Neuron (in vitro differentiated cells): ENCODE measurements around the gene JAZF1.

Experiments used
- H2AFZ ChIP-seq: one replicate; pipeline ENCODE4 v1.6.1; 2013; ENCODE audit warnings: low read depth, mild to moderate bottlenecking, inconsistent platforms, low read length, moderate library complexity
- H3K27me3 ChIP-seq: one replicate; pipeline ENCODE4 v1.6.1; 2013; ENCODE audit warnings: low read length; ENCODE audit not compliant: insufficient read depth
- H3K36me3 ChIP-seq: one replicate; pipeline ENCODE4 v1.6.1; 2013; ENCODE audit warnings: low read length; ENCODE audit not compliant: insufficient read depth
- H3K4me1 ChIP-seq: one replicate; pipeline ENCODE4 v1.6.1; 2013; ENCODE audit warnings: low read length; ENCODE audit not compliant: insufficient read depth
- H3K4me3 ChIP-seq: 2 replicates; pipeline ENCODE4 v1.5.1; 2013; ENCODE audit warnings: mild to moderate bottlenecking, low read length, moderate library complexity
- H3K9me3 ChIP-seq: one replicate; pipeline ENCODE4 v1.6.1; 2013; ENCODE audit warnings: low read length

The JAZF1 gene

DNA sequence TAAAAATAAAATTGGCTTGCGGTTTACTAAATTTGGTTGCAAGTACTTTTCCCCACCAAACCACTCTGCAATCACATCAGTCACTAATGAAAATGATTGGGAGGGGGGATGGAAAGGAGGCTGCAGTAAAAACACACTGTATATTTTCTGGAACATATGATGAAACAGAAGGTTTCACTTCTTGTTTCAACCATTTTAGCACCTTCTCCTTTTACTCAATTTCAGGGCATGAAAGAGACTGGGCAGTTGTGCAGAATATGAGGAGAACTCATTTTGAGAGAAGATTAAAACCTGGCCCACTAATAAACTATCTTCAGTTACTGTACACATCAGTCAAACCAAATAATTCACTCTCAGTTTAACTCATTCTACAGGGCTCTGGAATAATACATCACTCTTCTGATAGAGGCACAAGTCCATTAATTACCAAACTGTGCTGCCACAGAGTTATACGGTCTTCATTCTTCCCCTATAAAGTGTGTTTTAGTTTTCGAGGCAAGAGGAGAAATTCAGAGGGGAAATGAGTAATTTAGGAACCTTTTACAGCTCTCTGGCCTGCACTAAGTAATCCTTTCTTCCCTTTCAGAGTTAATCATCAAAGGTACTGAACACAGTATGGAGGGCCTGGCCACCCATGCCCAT lies 25.5 kb downstream of the JAZF1 start:
- Histone ChIP-seq H3K36me3 (no peaks in the 10 kb centered on the region), H3K9me3 (no peaks in the 10 kb centered on the region), H3K4me1 (no peaks in the 10 kb centered on the region), H3K27me3 (no peaks in the 10 kb centered on the region), H3K4me3 (no peak overlapping the region), H2AFZ (no peak overlapping the region)

DNA sequence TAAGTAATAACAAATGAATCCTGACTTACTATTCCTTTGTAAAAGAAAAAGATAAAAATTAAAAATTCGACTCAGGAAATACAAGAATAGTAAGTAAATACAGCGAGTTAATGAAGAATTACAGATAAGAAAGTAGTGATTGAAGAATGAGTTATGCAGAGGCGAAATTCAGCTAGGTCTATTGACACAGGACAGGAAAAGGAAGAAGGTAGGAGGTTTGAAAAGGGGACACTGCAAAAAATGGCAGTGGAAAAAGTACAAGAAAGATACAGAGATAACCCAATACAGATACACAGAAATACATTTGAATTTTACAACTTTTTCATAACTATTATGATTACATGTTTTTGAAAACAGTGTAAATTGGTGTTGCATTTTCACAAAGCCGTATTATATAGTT lies 28.0 kb downstream of the JAZF1 start:
- Histone ChIP-seq H3K36me3 (no peaks in the 10 kb centered on the region), H3K9me3 (no peaks in the 10 kb centered on the region), H3K4me1 (peaks cover 7% of the 10 kb centered on the region), H3K4me3 (no peak overlapping the region), H2AFZ (no peak overlapping the region), H3K27me3 (no peaks in the 10 kb centered on the region)

DNA sequence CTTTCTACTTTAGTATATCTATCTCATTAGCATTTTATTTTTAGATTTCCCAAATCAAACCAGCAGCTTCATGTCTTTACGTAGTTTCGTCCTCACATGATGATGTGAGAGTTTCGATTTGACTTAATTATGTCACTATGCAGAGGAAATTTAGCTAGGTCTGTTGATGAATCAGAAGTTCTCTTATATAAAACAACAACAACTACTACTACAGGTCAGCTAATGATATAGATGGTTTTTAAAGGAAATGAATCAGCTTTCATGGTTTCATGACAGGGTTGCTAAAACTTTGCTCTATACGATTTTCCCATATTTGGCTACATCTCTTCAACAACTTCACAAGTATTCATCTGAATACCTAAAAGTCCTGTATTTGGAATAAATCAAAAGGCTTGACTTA lies 28.6 kb downstream of the JAZF1 start:
- no peak overlapping the region for H2AFZ ChIP-seq
- H3K4me3 ChIP-seq, result no peak overlapping the region
- H3K36me3 ChIP-seq, result no peaks in the 10 kb centered on the region
- H3K4me1 ChIP-seq, result peaks cover 7% of the 10 kb centered on the region
- no peaks in the 10 kb centered on the region for H3K27me3 ChIP-seq
- H3K9me3 ChIP-seq, result no peaks in the 10 kb centered on the region

DNA sequence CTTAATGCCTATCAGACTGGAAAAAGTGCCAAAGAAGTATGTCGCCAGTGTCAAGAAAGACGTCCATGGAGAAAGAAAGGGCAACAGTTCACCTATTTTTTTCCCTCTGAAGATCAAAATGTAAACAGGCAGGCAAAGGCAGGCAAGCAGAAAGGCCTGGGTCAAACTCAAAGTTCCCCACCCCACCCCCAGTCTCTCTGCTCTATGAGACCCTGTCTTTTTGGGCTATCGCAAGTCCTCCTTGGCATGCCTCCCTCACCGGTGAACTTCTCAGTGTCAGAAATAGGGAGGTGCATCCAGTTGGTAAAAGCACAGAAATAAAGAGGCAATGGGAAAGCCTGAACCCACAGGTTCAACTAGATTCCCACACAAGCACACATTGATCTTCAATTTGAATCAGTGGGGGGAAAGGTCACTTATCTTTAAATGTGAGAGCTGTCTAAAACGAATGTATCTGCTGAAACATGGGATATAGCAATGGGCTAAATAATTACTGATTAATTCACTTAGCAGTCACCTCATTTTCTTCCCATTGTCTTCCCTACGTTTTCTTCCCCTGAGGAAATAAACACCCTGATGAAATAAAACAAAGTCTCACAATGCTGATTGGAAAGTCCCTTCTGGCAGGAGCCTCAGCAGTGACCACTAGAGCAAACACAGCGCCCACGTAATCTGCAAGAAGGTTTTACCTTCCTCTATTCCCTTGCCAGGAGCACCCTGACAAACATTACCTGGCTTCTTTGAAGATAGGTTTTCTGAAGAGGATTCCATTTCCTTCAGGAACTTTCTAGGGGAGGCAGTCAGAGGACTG lies 31.1 kb downstream of the JAZF1 start:
- no peak overlapping the region for H2AFZ ChIP-seq
- H3K27me3 ChIP-seq, result no peaks in the 10 kb centered on the region
- H3K4me3 ChIP-seq, result no peak overlapping the region
- no peaks in the 10 kb centered on the region for H3K36me3 ChIP-seq
- H3K4me1 ChIP-seq, result peaks cover 14% of the 10 kb centered on the region
- H3K9me3 ChIP-seq, result no peaks in the 10 kb centered on the region

DNA sequence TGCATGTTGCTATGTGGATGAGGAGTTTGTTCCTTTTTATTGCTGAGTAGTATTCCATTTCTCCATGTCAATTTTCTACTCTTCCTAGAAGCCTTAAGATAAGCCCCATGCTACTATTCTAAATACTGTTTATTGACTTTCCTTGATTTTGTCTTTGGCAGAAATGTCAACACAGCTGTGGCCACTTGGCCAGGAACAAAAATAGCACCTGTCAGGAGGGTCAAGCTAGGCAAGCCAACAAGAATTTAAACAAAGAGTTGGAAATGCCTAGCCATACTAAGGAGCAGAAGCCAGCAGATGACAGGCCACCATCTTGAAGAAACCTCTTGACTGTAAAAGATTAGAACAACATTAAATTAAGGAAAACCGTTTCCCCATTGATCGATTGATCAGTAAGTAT lies 34.7 kb downstream of the JAZF1 start:
- Histone ChIP-seq H3K4me1 (peaks cover 22% of the 10 kb centered on the region), H3K9me3 (no peaks in the 10 kb centered on the region), H2AFZ (no peak overlapping the region), H3K36me3 (no peaks in the 10 kb centered on the region), H3K27me3 (no peaks in the 10 kb centered on the region), H3K4me3 (no peak overlapping the region)

DNA sequence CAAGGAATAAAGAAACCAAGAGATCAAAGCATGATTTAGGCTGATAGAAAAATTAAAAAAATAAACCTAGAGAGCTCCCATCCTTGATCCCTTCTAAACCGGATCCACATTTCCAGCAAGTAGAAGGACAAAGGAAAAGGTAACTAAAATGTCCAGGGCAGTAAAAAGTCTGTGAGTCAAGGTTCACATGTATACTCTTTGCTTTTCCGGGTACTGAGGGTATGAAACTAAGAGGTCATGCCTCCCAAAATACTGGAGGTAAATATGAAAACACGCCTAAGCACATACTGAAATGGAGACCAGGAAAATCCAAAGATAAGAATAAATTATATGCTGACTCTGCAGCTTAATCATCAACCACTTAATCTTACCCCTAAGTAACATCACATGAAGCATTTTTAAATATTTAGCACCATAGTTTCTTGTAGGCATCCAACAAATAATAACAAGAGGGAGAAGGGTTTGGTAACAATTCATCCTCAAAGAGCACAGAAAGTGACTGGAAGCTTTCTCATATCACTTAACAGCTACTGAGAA lies 35.4 kb downstream of the JAZF1 start:
- no peaks in the 10 kb centered on the region for H3K27me3 ChIP-seq
- H2AFZ ChIP-seq, result no peak overlapping the region
- H3K4me1 ChIP-seq, result peaks cover 22% of the 10 kb centered on the region
- H3K36me3 ChIP-seq, result no peaks in the 10 kb centered on the region
- no peak overlapping the region for H3K4me3 ChIP-seq
- no peaks in the 10 kb centered on the region for H3K9me3 ChIP-seq

DNA sequence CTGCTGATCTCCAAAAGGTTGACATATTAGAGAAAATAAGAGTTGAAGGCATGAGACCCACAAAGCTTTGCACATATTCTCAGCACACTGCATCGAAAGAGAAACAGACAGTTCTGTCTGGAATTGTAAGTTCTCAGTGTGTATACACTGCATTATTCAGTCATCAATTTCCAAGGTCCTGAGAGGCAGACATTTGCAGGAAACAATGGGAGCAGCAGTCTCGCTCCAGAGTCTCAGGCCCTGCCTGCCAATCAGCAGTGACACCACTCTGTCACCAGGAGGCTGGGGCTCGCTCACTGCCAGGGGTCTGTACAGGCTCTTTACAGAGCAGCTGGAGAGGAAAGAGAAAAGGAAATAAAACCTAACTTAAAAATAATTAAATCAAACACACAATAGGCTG lies 36.3 kb downstream of the JAZF1 start:
- no peak overlapping the region for H3K4me3 ChIP-seq
- H3K4me1 ChIP-seq, result peaks cover 20% of the 10 kb centered on the region
- H3K9me3 ChIP-seq, result no peaks in the 10 kb centered on the region
- no peak overlapping the region for H2AFZ ChIP-seq
- no peaks in the 10 kb centered on the region for H3K36me3 ChIP-seq
- H3K27me3 ChIP-seq, result no peaks in the 10 kb centered on the region

DNA sequence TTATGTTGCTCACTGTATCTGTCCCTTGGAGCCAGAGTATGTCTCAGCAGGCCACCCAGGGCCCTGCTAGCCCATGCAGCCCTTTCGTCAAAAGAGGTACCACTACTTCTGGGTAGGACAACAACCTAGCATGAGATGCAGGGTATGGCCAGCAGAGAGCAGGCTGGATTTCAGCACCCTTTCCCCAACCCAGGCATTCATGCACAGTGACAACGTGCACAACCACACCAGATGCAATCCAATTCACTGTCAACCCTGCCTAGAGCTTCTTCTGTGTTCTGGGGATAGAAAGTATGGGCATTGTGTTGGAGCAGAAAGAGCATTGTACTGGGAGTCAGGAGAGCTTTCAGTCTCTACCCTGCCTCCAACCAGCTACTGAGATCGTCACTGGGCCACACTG lies 37.9 kb downstream of the JAZF1 start:
- Histone ChIP-seq H3K4me1 (peaks cover 15% of the 10 kb centered on the region), H3K36me3 (no peaks in the 10 kb centered on the region), H2AFZ (no peak overlapping the region), H3K4me3 (no peak overlapping the region), H3K27me3 (no peaks in the 10 kb centered on the region), H3K9me3 (no peaks in the 10 kb centered on the region)

DNA sequence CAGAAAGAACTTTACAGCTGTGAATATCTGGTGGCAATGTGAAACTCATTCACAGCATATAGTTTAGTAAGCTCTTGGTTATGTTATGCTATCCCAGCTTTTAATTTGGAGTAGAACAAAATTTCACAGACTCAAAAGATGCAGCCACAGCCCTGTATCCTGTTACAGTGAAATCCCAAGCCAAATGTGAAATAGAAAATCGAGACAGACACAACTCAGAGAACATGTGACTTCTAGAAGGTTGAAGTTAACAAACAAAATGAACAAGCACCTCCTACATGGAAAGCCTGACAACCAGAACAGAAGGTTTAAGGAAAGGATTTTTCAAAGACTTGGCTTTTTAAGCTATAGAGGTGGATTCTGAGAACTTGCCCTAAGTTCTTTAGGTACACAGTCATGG lies 39.6 kb downstream of the JAZF1 start:
- H2AFZ ChIP-seq, result no peak overlapping the region
- H3K36me3 ChIP-seq, result no peaks in the 10 kb centered on the region
- no peaks in the 10 kb centered on the region for H3K27me3 ChIP-seq
- peaks cover 18% of the 10 kb centered on the region for H3K4me1 ChIP-seq
- no peak overlapping the region for H3K4me3 ChIP-seq
- H3K9me3 ChIP-seq, result no peaks in the 10 kb centered on the region

DNA sequence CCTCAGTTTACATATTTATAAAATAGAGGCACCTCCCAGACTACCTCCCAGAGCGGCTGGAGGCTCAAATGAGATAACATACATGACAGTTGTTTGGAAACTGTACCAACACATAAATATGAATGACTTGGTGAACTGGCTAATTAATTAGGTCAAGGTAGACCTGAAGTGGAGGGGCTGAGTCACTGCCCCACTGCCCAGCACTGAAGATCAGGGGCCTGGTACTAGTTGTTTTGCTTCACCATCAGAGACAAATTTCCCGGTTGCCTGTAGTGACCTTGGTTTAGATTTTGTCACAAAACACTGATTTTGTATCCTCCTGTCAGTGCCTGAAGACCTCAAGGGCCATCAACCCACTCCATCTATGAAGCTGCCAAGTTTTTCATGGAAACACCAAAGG lies 41.8 kb downstream of the JAZF1 start:
- H3K4me3 ChIP-seq, result no peak overlapping the region
- H2AFZ ChIP-seq, result no peak overlapping the region
- H3K36me3 ChIP-seq, result no peaks in the 10 kb centered on the region
- no peaks in the 10 kb centered on the region for H3K9me3 ChIP-seq
- peaks cover 6% of the 10 kb centered on the region for H3K4me1 ChIP-seq
- no peaks in the 10 kb centered on the region for H3K27me3 ChIP-seq

DNA sequence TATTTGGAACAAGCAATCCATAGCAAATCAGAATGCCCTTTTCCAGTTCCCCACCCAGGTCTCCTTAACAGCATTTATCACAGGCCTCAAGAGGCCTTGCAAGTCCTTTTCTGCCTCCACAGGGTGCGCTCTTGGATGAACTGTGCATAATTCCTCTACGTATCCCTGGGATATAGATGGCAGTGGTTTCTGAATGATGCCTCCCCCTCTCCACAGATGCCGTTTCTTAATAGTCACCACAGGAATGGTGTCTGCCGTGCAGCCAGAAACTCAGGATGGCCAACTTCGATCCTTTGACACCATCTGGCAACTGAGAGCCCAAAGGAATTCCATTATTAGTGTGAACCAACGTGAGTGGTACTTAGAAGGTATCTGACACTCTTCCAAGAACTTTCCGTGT lies 43.1 kb downstream of the JAZF1 start:
- no peaks in the 10 kb centered on the region for H3K9me3 ChIP-seq
- H2AFZ ChIP-seq, result no peak overlapping the region
- H3K27me3 ChIP-seq, result no peaks in the 10 kb centered on the region
- no peak overlapping the region for H3K4me3 ChIP-seq
- H3K36me3 ChIP-seq, result no peaks in the 10 kb centered on the region
- H3K4me1 ChIP-seq, result peaks cover 4% of the 10 kb centered on the region

DNA sequence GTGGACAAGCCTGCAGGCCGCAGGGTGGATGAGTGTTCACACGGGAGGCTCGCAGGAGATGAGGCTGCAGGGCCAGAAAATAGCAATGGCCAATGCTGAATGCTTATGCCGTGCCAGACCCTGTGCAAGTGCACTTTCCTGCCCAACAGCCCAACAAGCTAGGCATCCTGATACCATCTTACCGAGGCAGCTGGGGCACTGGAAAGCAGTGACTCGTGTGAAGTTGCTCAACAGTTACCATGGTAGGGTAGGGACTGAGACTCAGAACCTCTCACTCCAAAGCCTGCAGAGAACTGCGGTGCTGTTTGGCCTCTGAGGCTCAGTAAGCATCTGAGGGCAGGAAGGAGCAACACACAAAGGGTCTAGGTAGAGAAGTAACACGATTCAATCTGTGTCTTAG lies 43.7 kb downstream of the JAZF1 start:
- Histone ChIP-seq H3K4me3 (no peak overlapping the region), H2AFZ (no peak overlapping the region), H3K36me3 (no peaks in the 10 kb centered on the region), H3K9me3 (no peaks in the 10 kb centered on the region), H3K4me1 (peaks cover 4% of the 10 kb centered on the region), H3K27me3 (no peaks in the 10 kb centered on the region)

DNA sequence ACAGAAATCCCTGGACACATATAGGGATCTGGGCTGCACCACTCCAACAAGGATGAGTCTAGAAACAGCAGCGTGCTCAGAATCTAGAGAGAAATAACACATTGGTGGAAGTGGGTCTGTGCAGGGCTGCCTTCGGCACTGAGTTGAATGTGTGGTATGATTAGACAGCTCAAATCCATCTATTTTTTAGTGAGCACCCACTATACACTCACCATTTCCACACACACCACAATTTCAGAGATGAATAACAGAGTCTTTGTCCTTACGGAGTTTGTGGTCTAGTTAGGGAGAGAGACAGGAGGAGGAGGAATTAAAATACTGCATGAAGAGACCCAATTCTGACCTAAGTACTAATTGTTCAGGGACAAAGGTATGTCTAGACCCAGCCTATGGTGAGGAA lies 44.2 kb downstream of the JAZF1 start:
- no peak overlapping the region for H3K4me3 ChIP-seq
- no peaks in the 10 kb centered on the region for H3K27me3 ChIP-seq
- no peak overlapping the region for H2AFZ ChIP-seq
- H3K9me3 ChIP-seq, result no peaks in the 10 kb centered on the region
- peaks cover 4% of the 10 kb centered on the region for H3K4me1 ChIP-seq
- no peaks in the 10 kb centered on the region for H3K36me3 ChIP-seq
